NCI-H1105 treated with DMSO at 0.1 percent for 48 hours (cell line): ENCODE results near the gene DPP6.
"Not testable (repeated sequence)": the region's sequence is repeated elsewhere in the genome, so short reads cannot be mapped to it uniquely, and the experiment has no call there.

Source experiments
- DNase-seq: peaks from one replicate; lab custom pipeline; 2025; lab: John Stamatoyannopoulos, UW

DPP6 gene

GRCh38 chr7:154910977-154911376 lies 858.8 kb downstream of the DPP6 start:
- DNase-seq, result no peak

- no peak for DNase-seq
Measured at GRCh38 chr7:154911411-154911810, 859.2 kb downstream of the DPP6 start.

GRCh38 chr7:154911862-154912455 lies 859.8 kb downstream of the DPP6 start:
- DNase-seq, result no peak

GRCh38 chr7:154912871-154913637 lies 860.9 kb downstream of the DPP6 start:
- DNase-seq, result no peak

GRCh38 chr7:154913638-154914307 lies 861.6 kb downstream of the DPP6 start:
- DNase-seq, result peak; percentile 40

- no peak for DNase-seq
Measured at GRCh38 chr7:154914308-154914995, 862.3 kb downstream of the DPP6 start.

- no peak for DNase-seq
Measured at GRCh38 chr7:154914996-154915380, 862.8 kb downstream of the DPP6 start.

- no peak for DNase-seq
Measured at GRCh38 chr7:154915600-154915999, 863.4 kb downstream of the DPP6 start.

- no peak for DNase-seq
Measured at GRCh38 chr7:154916381-154916780, 864.2 kb downstream of the DPP6 start.

GRCh38 chr7:154916856-154917807 lies 864.9 kb downstream of the DPP6 start:
- DNase-seq, result peak; percentile 62

- DNase-seq, result no peak
Measured at GRCh38 chr7:154917808-154918160, 865.6 kb downstream of the DPP6 start.

- DNase-seq, result no peak
Measured at GRCh38 chr7:154918266-154918665, 866.1 kb downstream of the DPP6 start.

GRCh38 chr7:154918741-154919140 lies 866.5 kb downstream of the DPP6 start:
- DNase-seq, result no peak

GRCh38 chr7:154919344-154920225 lies 867.4 kb downstream of the DPP6 start:
- no peak for DNase-seq

GRCh38 chr7:154922472-154922871 lies 870.3 kb downstream of the DPP6 start:
- DNase-seq, result not testable (repeated sequence)

- DNase-seq, result peak; percentile 87
Measured at GRCh38 chr7:154927624-154928125, 875.5 kb downstream of the DPP6 start.

GRCh38 chr7:154928136-154929005 lies 876.2 kb downstream of the DPP6 start:
- DNase-seq, result peak; percentile 90

- DNase-seq, result no peak
Measured at GRCh38 chr7:154929006-154929726, 877.0 kb downstream of the DPP6 start.

GRCh38 chr7:154931906-154932305 lies 879.7 kb downstream of the DPP6 start:
- DNase-seq, result no peak
